Gastrocnemius medialis (tissue), 4 donors: ENCODE data around the gene KCNK6. TPM values are rescaled to one million over a fixed set of nuclear protein-coding genes. Genes with fewer than 3 reads are reported as not detected.

Source experiments
- ATAC-seq, 2 donors: fragments of 150-250 bp; one replicate each; pipeline ENCODE4 v1.9.1; 2016
- DNase-seq, 2 donors: peaks; one replicate each; pipeline ENCODE4 v3.0.0-alpha.2; 2019
- H3K27ac ChIP-seq, 4 donors: fragments of 200-600 bp; sonication (generic); 1 replicate in 1 of 4; 2 replicates in 3 of 4; pipeline ENCODE4 v1.5.1; 2016 to 2018; ENCODE audit warnings: mild to moderate bottlenecking in 2 of 4, moderate library complexity in 1 of 4
- H3K27me3 ChIP-seq, 3 donors: fragments of 200-600 bp; sonication (generic) in 2 of 3; 1 replicate in 1 of 3; 2 replicates in 2 of 3; pipeline versions ENCODE4 v1.5.1 to v1.6.0; 2016 to 2019; ENCODE audit warnings: mild to moderate bottlenecking in 1 of 3, moderate library complexity in 1 of 3
- H3K36me3 ChIP-seq, 2 donors: fragments of 200-600 bp; sonication (generic) in 1 of 2; one replicate each; pipeline ENCODE4 v1.5.1; 2017 to 2018
- H3K4me1 ChIP-seq, 2 donors: fragments of 200-600 bp; sonication (generic) in 1 of 2; one replicate each; pipeline ENCODE4 v1.5.1; 2016 to 2017; ENCODE audit warnings: mild to moderate bottlenecking in 2 of 2
- H3K4me3 ChIP-seq, 4 donors: fragments of 200-600 bp; sonication (generic) in 3 of 4; 1 replicate in 1 of 4; 2 replicates in 3 of 4; pipeline ENCODE4 v1.5.1; 2016 to 2019; ENCODE audit warnings: mild to moderate bottlenecking in 2 of 4
- H3K9me3 ChIP-seq, 3 donors: fragments of 200-600 bp; sonication (generic) in 2 of 3; 1 replicate in 1 of 3; 2 replicates in 2 of 3; pipeline ENCODE4 v1.5.1; 2016 to 2019
- POLR2A ChIP-seq, 2 donors: fragments of 450-650 bp; IDR thresholded peaks; one replicate each; pipeline ENCODE4 v1.6.1; 2017; ENCODE audit warnings: antibody characterized with exemption in 2 of 2, mild to moderate bottlenecking in 2 of 2, moderate library complexity in 2 of 2
- in situ Hi-C, 4 donors: fragments of 200-750 bp; cut with MboI; loops; one replicate each; pipeline versions ENCODE4 v1.15.0 to v1.8.0; 2017; ENCODE audit warnings: low sequenced_read_pairs in 4 of 4
- intact Hi-C: fragments of 100-400 bp; cut with DNase I; formaldehyde crosslinking; loops from one replicate; pipeline ENCODE4 v1.15.1; 2023; ENCODE audit warnings: low total_unique reads
- total RNA-seq, 4 donors: library from RNA; depleted of rRNA; stranded (reverse); fragments of >200 nt; gene quantifications; one replicate each; pipeline versions ENCODE4 v1.1.0 to v1.2.3, GENCODE V29; 2016
- TF ChIP-seq, protein P1 (sequence below), 5 experiments: fragments of 450-650 bp in 3 of 5; fragments of 200-600 bp in 2 of 5; sonication (generic) in 2 of 5; IDR thresholded peaks in 4 of 5; conservative IDR thresholded peaks in 1 of 5; 1 replicate in 4 of 5; 2 replicates in 1 of 5; pipeline ENCODE4 v1.5.1; 2016 to 2019; ENCODE audit warnings: antibody characterized with exemption in 5 of 5, mild to moderate bottlenecking in 3 of 5, moderate library complexity in 3 of 5

Gene KCNK6
- total RNA-seq, 4 donors from 2014 or later = 0.15 to 0.90 (median 0.41) TPM

DNA sequence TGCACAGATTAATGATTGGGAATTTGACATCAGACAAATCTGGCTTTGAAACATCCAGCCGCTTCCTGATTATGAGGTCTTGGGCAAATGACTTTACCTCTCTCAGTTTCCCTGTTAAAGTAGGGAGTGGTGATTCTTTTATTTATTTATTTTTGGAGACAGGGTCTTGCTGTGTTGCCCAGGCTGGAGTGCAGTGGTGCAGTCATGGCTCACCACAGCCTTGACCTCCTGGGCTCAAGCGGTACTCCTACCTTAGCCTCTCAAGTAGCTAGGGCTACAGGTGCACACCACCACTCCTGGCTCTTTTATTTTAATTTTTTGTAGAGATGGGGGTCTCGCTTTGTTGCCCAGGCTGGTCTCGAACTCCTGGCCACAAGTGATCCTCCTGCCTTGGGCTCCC lies 57.4 kb downstream of the KCNK6 start:
- intact Hi-C loops = loop anchor here (5.0 to 10.0 kb wide), 3 partner anchors 455 to 1908 kb away; partner anchors contain the start of genes AKT2, ECH1 and ZFP36
- Histone ChIP-seq H3K27ac (peak overlapping the region; percentile 97 to 100 (median 98)), H3K36me3 (peaks cover 0 to 53% of the 10 kb centered on the region in 2 donors), H3K4me3 (peak overlapping the region; percentile 1 to 99 (median 58)), H3K4me1 (peaks cover 16 to 25% of the 10 kb centered on the region in 2 donors), H3K9me3 (no peaks in the 10 kb centered on the region), H3K27me3 (no peaks in the 10 kb centered on the region)
- no peak for DNase-seq
- ATAC-seq = no peak
- in situ Hi-C loops = loop anchor here in 1 of 4 donors (25.0 kb wide), 1 partner anchor 460 kb away; the partner anchor contains the start of genes ECH1 and HNRNPL
- TF ChIP-seq POLR2A (IDR thresholded peaks at IDR 0.05) = no peak
- TF ChIP-seq, protein P1, sequence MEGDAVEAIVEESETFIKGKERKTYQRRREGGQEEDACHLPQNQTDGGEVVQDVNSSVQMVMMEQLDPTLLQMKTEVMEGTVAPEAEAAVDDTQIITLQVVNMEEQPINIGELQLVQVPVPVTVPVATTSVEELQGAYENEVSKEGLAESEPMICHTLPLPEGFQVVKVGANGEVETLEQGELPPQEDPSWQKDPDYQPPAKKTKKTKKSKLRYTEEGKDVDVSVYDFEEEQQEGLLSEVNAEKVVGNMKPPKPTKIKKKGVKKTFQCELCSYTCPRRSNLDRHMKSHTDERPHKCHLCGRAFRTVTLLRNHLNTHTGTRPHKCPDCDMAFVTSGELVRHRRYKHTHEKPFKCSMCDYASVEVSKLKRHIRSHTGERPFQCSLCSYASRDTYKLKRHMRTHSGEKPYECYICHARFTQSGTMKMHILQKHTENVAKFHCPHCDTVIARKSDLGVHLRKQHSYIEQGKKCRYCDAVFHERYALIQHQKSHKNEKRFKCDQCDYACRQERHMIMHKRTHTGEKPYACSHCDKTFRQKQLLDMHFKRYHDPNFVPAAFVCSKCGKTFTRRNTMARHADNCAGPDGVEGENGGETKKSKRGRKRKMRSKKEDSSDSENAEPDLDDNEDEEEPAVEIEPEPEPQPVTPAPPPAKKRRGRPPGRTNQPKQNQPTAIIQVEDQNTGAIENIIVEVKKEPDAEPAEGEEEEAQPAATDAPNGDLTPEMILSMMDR (IDR thresholded peaks at IDR 0.05 in 4 of 5, conservative IDR thresholded peaks at IDR 0.05 in 1 of 5) = no peak

DNA sequence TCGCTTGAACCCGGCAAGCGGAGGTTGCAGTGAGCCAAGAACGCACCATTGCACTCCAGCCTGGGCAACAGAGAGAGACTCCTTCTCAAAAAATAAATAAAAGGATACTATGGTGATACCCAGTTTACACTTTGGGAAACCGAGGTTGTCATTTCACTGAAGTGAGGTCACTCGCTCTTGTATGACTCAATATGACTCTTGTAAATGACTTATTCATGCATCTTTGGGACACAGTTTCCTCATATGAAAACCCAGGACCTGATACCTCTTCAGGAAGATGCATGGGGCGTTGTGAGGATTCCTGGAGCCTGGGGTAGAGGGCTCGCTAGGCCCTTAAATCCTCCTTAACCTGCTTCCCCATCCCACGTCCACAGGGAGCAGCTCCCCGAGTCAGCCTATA lies 59.2 kb downstream of the KCNK6 start:
- H3K9me3 ChIP-seq = no peaks in the 10 kb centered on the region
- DNase-seq (no peak), ATAC-seq (no peak)
- intact Hi-C loops = loop anchor here (5.0 to 10.0 kb wide), 3 partner anchors 453 to 1906 kb away; partner anchors contain the start of genes AKT2, ECH1 and ZFP36
- H3K4me1 ChIP-seq = peaks cover 16 to 25% of the 10 kb centered on the region in 2 donors
- no peak overlapping the region for H3K27ac ChIP-seq
- no peak for TF ChIP-seq POLR2A (IDR thresholded peaks at IDR 0.05)
- TF ChIP-seq, protein P1 (IDR thresholded peaks at IDR 0.05 in 4 of 5, conservative IDR thresholded peaks at IDR 0.05 in 1 of 5) = no peak
- no peak overlapping the region for H3K4me3 ChIP-seq
- peaks cover 14 to 71% of the 10 kb centered on the region in 2 donors for H3K36me3 ChIP-seq
- in situ Hi-C loops = loop anchor here in 1 of 4 donors (25.0 kb wide), 1 partner anchor 458 kb away; the partner anchor contains the start of genes ECH1 and HNRNPL
- H3K27me3 ChIP-seq = no peaks in the 10 kb centered on the region

DNA sequence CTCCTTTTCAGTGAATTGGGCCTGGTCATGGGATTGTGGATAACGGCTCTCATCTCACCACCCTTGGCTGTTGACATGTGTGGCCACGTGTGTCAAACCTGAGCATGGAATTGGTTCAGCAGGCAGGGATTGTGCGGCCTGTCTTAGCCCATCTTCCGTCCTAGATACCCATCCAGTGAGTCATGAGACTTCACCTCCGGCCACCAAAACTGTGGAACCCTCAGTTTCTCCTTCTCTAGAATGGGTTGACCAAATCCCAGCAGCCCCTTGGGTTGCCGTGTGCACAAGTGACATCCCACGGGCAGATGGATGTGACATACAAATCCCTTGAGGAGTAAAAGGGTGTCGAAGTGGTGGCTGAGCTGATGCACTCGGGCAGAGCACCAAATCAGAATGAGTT lies 61.5 kb downstream of the KCNK6 start:
- no peak overlapping the region for H3K27ac ChIP-seq
- DNase-seq (no peak), ATAC-seq (no peak)
- H3K9me3 ChIP-seq = no peaks in the 10 kb centered on the region
- in situ Hi-C loops (loop anchor here in 1 of 4 donors (25.0 kb wide), 1 partner anchor 456 kb away; the partner anchor contains the start of genes ECH1 and HNRNPL), intact Hi-C loops (loop anchor here (10.0 kb wide), 1 partner anchor 334 kb away; no protein-coding TSS in a partner anchor)
- H3K27me3 ChIP-seq = peaks cover 0 to 2% (median 0%) of the 10 kb centered on the region in 3 donors
- peaks cover 11 to 18% of the 10 kb centered on the region in 2 donors for H3K4me1 ChIP-seq
- no peak for TF ChIP-seq POLR2A (IDR thresholded peaks at IDR 0.05)
- TF ChIP-seq, protein P1 (IDR thresholded peaks at IDR 0.05 in 4 of 5, conservative IDR thresholded peaks at IDR 0.05 in 1 of 5) = no peak
- H3K4me3 ChIP-seq = no peak overlapping the region
- peaks cover 14 to 85% of the 10 kb centered on the region in 2 donors for H3K36me3 ChIP-seq

Other genes starting within 250 kb of the KCNK6 start
- gene DPF1, start 95.6 kb upstream of the KCNK6 start, total RNA-seq = not detected
- gene PPP1R14A, start 63.5 kb upstream of the KCNK6 start, total RNA-seq = 10 to 100 TPM in 1 of 4 donors, 1 to 10 TPM in 3; 1.3 to 48.8 (median 7.1) TPM
- gene SPINT2, start 55.3 kb upstream of the KCNK6 start, total RNA-seq = 1 to 10 TPM in 3 of 4 donors, under 1 TPM in 1; 0.26 to 4.0 (median 1.6) TPM
- 1 to 10 TPM in 2 of 4 donors, not detected in 2; 5.8 to 7.0 TPM for gene C19orf33, start 15.6 kb upstream of the KCNK6 start, total RNA-seq
- gene YIF1B, start 3.9 kb upstream of the KCNK6 start, total RNA-seq = 10 to 100 TPM; 28.3 to 39.5 (median 31.9) TPM
- gene CATSPERG, start 16.0 kb downstream of the KCNK6 start, total RNA-seq = 1 to 10 TPM in 3 of 4 donors, under 1 TPM in 1; 0.72 to 4.9 (median 1.7) TPM
- gene PSMD8, start 54.7 kb downstream of the KCNK6 start, total RNA-seq = 1,000 to 10,000 TPM in 3 of 4 donors, 100 to 1,000 TPM in 1; 819 to 1,400 (median 1,309) TPM
- gene GGN, start 68.2 kb downstream of the KCNK6 start, total RNA-seq = under 1 TPM in 1 of 4 donors, not detected in 3; 0.13 TPM
- 1 to 10 TPM in 1 of 4 donors, under 1 TPM in 3; 0.05 to 2.6 (median 0.15) TPM for gene SPRED3, start 68.9 kb downstream of the KCNK6 start, total RNA-seq
- 10 to 100 TPM in 1 of 4 donors, 1 to 10 TPM in 3; 1.9 to 17.4 (median 3.3) TPM for gene FAM98C, start 83.2 kb downstream of the KCNK6 start, total RNA-seq
- 1 to 10 TPM in 2 of 4 donors, under 1 TPM in 2; 0.61 to 2.2 (median 0.94) TPM for gene RASGRP4, start 106.4 kb downstream of the KCNK6 start, total RNA-seq
- gene RYR1, start 113.8 kb downstream of the KCNK6 start, total RNA-seq = 100 to 1,000 TPM; 607 to 831 (median 724) TPM